ENCODE results near the gene UBE2U.
A peak's percentile ranks its signal among the peaks of the same experiment; 100 is the strongest.

DNA sequence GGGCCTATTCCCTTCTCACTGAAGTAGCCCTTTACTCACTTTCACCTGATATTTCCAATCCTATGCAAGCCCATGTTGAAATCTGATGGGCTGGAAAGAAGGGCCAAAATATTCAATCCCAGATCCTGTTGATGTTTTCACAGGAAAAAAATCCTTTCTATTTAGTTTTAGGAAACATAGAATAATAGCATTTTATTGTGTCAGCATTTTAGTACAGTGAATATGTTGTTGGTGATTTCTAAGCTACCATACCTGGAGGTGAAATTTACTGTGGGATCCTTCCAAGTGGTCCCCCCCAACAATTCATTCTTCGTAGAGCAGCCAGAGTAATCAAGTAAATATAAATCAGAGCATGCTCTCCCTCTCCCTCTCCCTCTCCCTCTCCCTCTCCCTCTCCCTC lies 3.4 kb upstream of the UBE2U start:
- TF ChIP-seq, protein P1, sequence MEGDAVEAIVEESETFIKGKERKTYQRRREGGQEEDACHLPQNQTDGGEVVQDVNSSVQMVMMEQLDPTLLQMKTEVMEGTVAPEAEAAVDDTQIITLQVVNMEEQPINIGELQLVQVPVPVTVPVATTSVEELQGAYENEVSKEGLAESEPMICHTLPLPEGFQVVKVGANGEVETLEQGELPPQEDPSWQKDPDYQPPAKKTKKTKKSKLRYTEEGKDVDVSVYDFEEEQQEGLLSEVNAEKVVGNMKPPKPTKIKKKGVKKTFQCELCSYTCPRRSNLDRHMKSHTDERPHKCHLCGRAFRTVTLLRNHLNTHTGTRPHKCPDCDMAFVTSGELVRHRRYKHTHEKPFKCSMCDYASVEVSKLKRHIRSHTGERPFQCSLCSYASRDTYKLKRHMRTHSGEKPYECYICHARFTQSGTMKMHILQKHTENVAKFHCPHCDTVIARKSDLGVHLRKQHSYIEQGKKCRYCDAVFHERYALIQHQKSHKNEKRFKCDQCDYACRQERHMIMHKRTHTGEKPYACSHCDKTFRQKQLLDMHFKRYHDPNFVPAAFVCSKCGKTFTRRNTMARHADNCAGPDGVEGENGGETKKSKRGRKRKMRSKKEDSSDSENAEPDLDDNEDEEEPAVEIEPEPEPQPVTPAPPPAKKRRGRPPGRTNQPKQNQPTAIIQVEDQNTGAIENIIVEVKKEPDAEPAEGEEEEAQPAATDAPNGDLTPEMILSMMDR (conservative IDR thresholded peaks at IDR 0.05; ENCODE audit: low read depth, low read length), result no peak
- TF ChIP-seq, protein P2, sequence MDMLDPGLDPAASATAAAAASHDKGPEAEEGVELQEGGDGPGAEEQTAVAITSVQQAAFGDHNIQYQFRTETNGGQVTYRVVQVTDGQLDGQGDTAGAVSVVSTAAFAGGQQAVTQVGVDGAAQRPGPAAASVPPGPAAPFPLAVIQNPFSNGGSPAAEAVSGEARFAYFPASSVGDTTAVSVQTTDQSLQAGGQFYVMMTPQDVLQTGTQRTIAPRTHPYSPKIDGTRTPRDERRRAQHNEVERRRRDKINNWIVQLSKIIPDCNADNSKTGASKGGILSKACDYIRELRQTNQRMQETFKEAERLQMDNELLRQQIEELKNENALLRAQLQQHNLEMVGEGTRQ (IDR thresholded peaks at IDR 0.05; ENCODE audit: low read depth, low read length), result no peak
- peak; percentile 62; the same call in 1 of the 2 replicates for TF ChIP-seq MAFK (IDR thresholded peaks at IDR 0.05; ENCODE audit: low read depth, low read length)
- no peak for TF ChIP-seq MXI1 (IDR thresholded peaks at IDR 0.05; ENCODE audit: borderline replicate concordance, low read depth, low read length)
- TF ChIP-seq BHLHE40 (IDR thresholded peaks at IDR 0.05; ENCODE audit: low read depth, low read length), result no peak
- TF ChIP-seq, protein P3, sequence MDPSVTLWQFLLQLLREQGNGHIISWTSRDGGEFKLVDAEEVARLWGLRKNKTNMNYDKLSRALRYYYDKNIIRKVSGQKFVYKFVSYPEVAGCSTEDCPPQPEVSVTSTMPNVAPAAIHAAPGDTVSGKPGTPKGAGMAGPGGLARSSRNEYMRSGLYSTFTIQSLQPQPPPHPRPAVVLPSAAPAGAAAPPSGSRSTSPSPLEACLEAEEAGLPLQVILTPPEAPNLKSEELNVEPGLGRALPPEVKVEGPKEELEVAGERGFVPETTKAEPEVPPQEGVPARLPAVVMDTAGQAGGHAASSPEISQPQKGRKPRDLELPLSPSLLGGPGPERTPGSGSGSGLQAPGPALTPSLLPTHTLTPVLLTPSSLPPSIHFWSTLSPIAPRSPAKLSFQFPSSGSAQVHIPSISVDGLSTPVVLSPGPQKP (IDR thresholded peaks at IDR 0.05; ENCODE audit: borderline replicate concordance, low read depth, low read length), result no peak
- TF ChIP-seq POLR2A (IDR thresholded peaks at IDR 0.05; ENCODE audit: low read depth, low read length), result no peak
- no peak for TF ChIP-seq RCOR1 (IDR thresholded peaks at IDR 0.05; ENCODE audit: insufficient replicate concordance, low read length)
- TF ChIP-seq MAZ (IDR thresholded peaks at IDR 0.05; ENCODE audit: borderline replicate concordance, low read depth, low read length), result no peak
- no peak for TF ChIP-seq RAD21 (IDR thresholded peaks at IDR 0.05; ENCODE audit: low read length)
